Naive B cell (primary cell): Measurements from ENCODE around the gene DNAJC8. TPM values are rescaled to one million over a fixed set of nuclear protein-coding genes. Genes with fewer than 3 reads are reported as not detected.

Experiments used
- ATAC-seq, 2 donors: fragments of 150-1000 bp; cut with Tn5 transposase; 2 replicates each; pipeline ENCODE4 v1.10.0; 2021; ENCODE audit warnings: low read depth in 2 of 2, mild to moderate bottlenecking in 2 of 2, moderate library complexity in 2 of 2
- DNase-seq: peaks from one replicate; pipeline ENCODE4 v3.0.0; 2022
- H3K27ac Mint-ChIP-seq, 6 donors: one replicate each; pipeline ENCODE4 v1.8.0; 2020 to 2022; ENCODE audit warnings: mild to moderate bottlenecking in 6 of 6, mixed read lengths in 6 of 6, moderate library complexity in 5 of 6, inconsistent platforms in 2 of 6
- H3K27me3 Mint-ChIP-seq, 3 donors: one replicate each; pipeline ENCODE4 v1.8.0; 2021 to 2022; ENCODE audit warnings: mixed read lengths in 3 of 3, mild to moderate bottlenecking in 1 of 3
- H3K36me3 Mint-ChIP-seq, 2 donors: one replicate each; pipeline ENCODE4 v1.8.0; 2020 to 2022; ENCODE audit warnings: mixed read lengths in 2 of 2, inconsistent platforms in 1 of 2, mild to moderate bottlenecking in 1 of 2
- H3K4me1 Mint-ChIP-seq, 3 donors: one replicate each; pipeline ENCODE4 v1.8.0; 2020 to 2022; ENCODE audit warnings: mixed read lengths in 3 of 3, inconsistent platforms in 1 of 3, mild to moderate bottlenecking in 1 of 3, moderate library complexity in 1 of 3
- H3K4me3 Mint-ChIP-seq, 8 donors: one replicate each; pipeline ENCODE4 v1.8.0; 2020 to 2022; ENCODE audit warnings: mild to moderate bottlenecking in 8 of 8, mixed read lengths in 8 of 8, moderate library complexity in 8 of 8, inconsistent platforms in 2 of 8
- H3K9me3 Mint-ChIP-seq, 7 donors: one replicate each; pipeline ENCODE4 v1.8.0; 2020 to 2022; ENCODE audit warnings: mixed read lengths in 7 of 7, mild to moderate bottlenecking in 5 of 7, inconsistent platforms in 2 of 7, moderate library complexity in 1 of 7
- polyA plus RNA-seq, 6 donors: library from polyadenylated mRNA; unstranded; fragments of 300-500 nt; fragmentation: Illumina TruSeq; gene quantifications; one replicate each; pipeline ENCODE4 v1.2.3, GENCODE V29; 2021; ENCODE audit warnings: low read depth in 6 of 6

Gene DNAJC8, protein sequence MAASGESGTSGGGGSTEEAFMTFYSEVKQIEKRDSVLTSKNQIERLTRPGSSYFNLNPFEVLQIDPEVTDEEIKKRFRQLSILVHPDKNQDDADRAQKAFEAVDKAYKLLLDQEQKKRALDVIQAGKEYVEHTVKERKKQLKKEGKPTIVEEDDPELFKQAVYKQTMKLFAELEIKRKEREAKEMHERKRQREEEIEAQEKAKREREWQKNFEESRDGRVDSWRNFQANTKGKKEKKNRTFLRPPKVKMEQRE
- 100 to 1,000 TPM; 145 to 193 (median 151) TPM for polyA plus RNA-seq

DNA sequence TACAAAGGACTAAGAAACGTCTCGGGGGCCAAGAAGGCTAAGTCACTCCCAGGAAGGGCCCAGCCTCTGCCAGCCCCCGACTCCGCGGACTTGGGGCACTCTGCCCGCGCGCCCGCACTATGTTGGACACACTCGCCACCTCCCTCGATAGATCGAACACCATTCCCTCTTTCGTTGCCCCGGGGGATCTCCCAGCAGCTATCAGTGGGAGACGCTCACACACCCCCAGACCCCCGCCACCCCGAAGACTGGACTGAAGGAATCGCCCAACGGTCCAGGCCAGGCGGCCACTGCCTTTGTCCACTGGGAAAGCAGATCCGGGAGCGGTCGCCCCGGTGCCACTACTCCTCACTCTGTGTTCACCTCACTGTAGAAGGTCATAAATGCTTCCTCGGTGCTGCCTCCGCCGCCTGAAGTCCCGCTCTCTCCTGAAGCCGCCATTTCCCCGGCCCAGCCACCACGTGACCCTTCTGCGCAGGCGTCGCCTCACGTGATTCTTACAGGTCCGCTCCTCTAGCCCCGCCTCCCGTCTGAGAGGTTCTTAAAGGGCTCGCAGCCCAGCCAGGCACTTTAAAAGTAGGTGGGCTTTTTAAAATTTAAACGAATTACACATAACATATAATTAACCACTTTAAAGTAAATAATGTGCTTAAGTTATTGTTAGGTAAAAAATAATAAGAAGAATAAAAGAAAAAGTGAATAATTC lies at the start of gene DNAJC8:
TSS of gene DNAJC8 (minus strand) at position 472 of the 706 bp plus-strand sequence. CDS start at position 441, 31 bp downstream.
- Mint-ChIP-seq H3K4me1 (peaks cover 15 to 31% (median 18%) of the 10 kb centered on the region in 3 donors), H3K9me3 (no peaks in the 10 kb centered on the region), H3K4me3 (peak within 1 kb of the TSS; percentile 93 to 100 (median 100)), H3K27me3 (no peaks in the 10 kb centered on the region), H3K27ac (peak within 1 kb of the TSS; percentile 99 to 100 (median 100)), H3K36me3 (peaks cover 0 to 7% of the 10 kb centered on the region in 2 donors)
- DNase-seq (peak; percentile 89), ATAC-seq (peak; percentile 63 to 68)

DNA sequence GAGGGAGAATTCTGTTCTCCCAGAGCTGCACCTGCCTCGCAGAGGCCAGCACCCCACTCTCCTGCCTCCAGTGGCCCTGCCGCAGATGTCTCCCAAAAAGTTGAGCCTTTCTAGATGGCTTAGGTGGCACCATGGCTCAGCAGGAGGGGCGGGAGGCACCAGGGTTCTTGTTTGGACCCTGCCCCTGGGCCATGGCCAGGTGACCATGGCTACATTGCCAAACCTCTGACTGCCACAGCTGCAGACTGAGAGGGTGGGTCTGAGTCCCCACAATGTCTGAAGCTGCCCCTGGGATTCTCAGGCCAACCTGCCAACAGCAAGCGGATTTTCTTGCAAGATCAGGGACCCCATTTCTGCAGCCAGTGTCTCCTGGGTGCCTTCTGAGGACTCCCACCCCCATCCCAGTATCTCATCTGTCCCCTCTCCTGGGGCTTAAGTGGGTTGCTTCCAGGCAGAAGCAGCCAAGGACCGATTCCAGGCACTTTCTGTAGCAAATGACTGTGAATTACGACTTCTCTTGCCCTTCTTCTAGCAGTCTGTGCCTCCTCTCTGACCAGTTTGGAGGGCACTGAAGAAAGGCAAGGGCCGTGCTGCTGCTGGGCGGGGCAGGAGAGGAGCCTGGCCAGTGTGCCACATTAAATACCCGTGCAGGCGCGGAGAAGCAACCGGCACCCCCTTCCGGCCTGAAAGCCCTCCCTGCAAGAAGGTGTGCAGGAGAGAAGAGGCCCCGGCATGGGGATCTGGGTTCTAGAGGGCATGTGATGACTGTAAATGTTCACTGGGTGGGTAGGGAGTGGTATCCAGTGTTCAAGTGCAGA lies 49.0 kb upstream of the DNAJC8 start:
- no peak for ATAC-seq
- H3K4me3 Mint-ChIP-seq = no peak overlapping the region
- H3K27ac Mint-ChIP-seq = no peak overlapping the region
- H3K9me3 Mint-ChIP-seq = no peaks in the 10 kb centered on the region
- DNase-seq = no peak
- no peaks in the 10 kb centered on the region for H3K4me1 Mint-ChIP-seq
- peaks cover 14 to 22% of the 10 kb centered on the region in 2 donors for H3K36me3 Mint-ChIP-seq
- no peaks in the 10 kb centered on the region for H3K27me3 Mint-ChIP-seq

DNA sequence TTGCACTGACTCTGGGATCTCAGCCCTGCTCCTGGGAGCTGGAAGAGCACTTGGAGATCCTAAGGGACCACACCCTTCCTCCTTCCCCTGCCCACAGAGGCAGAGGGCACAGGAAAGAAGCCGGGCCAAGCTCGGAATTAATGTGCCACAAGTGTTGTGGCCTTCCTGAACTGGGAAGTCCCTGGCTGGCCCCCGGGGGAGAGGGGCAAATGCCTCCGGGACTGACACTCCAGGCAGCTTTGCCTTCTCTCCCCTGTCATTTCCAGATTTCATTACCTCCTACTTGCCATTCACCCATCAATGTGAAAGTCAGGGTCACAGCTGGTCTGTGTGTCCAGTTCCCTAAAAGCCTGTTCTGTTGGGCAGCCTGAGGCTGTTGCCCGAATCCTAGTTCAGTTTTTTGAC lies 48.1 kb upstream of the DNAJC8 start:
- DNase-seq (no peak), ATAC-seq (no peak)
- Mint-ChIP-seq H3K36me3 (peaks cover 14 to 22% of the 10 kb centered on the region in 2 donors), H3K27ac (no peak overlapping the region), H3K9me3 (no peaks in the 10 kb centered on the region), H3K27me3 (no peaks in the 10 kb centered on the region), H3K4me1 (no peaks in the 10 kb centered on the region), H3K4me3 (no peak overlapping the region)

DNA sequence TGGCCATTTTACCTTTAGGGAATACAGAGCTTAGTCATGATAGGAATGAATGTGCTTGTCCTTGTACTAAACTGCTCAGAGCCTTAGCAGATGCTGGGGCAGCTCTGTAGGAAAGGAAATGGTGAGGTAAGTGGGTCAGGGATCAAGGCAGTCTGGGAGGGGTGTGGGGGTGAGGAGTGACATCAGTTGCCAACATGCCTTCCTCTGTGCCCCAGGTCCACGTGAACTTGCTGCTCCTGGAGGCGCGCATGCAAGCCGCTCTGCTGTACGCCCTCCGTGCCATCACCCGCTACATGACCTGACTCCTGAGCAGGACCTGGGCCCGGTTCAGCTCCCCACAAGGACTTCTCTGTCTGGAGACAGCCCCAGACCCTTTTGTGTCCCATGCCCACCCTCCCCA lies 47.7 kb upstream of the DNAJC8 start:
- no peaks in the 10 kb centered on the region for H3K4me1 Mint-ChIP-seq
- H3K9me3 Mint-ChIP-seq = no peaks in the 10 kb centered on the region
- H3K27me3 Mint-ChIP-seq = no peaks in the 10 kb centered on the region
- DNase-seq = no peak
- peak overlapping the region in 1 of 6 donors; percentile 37 for H3K27ac Mint-ChIP-seq
- peaks cover 14 to 22% of the 10 kb centered on the region in 2 donors for H3K36me3 Mint-ChIP-seq
- H3K4me3 Mint-ChIP-seq = no peak overlapping the region
- ATAC-seq = no peak

GRCh38 chr1:28279721-28280120 lies 46.9 kb upstream of the DNAJC8 start:
- peak overlapping the region in 2 of 6 donors; percentile 19 to 64 for H3K27ac Mint-ChIP-seq
- no peaks in the 10 kb centered on the region for H3K4me1 Mint-ChIP-seq
- peaks cover 19 to 22% of the 10 kb centered on the region in 2 donors for H3K36me3 Mint-ChIP-seq
- no peak overlapping the region for H3K4me3 Mint-ChIP-seq
- H3K9me3 Mint-ChIP-seq = no peaks in the 10 kb centered on the region
- DNase-seq (no peak), ATAC-seq (no peak)
- H3K27me3 Mint-ChIP-seq = no peaks in the 10 kb centered on the region

DNA sequence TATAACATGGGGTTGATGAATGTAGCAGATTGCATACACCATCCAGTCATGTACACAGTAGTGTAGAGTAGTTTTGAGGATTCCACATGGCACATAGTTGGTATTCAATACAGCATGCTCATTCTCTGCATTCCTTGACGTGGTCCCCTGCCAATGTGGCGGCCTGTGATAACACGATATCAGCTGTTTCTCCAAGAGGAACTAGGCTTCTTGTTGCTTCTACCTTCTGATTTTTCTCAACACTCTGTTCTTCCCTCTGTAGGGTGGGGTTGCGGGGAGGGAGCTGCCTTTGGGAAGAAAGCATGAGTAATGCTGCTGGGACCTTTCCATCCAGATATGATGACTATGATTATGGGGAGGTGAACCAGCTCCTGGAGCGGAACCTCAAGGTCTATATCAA lies 45.9 kb upstream of the DNAJC8 start:
- Mint-ChIP-seq H3K27ac (no peak overlapping the region), H3K27me3 (no peaks in the 10 kb centered on the region), H3K9me3 (no peaks in the 10 kb centered on the region), H3K36me3 (peaks cover 19 to 22% of the 10 kb centered on the region in 2 donors), H3K4me1 (no peaks in the 10 kb centered on the region), H3K4me3 (no peak overlapping the region)
- ATAC-seq (no peak), DNase-seq (no peak)

DNA sequence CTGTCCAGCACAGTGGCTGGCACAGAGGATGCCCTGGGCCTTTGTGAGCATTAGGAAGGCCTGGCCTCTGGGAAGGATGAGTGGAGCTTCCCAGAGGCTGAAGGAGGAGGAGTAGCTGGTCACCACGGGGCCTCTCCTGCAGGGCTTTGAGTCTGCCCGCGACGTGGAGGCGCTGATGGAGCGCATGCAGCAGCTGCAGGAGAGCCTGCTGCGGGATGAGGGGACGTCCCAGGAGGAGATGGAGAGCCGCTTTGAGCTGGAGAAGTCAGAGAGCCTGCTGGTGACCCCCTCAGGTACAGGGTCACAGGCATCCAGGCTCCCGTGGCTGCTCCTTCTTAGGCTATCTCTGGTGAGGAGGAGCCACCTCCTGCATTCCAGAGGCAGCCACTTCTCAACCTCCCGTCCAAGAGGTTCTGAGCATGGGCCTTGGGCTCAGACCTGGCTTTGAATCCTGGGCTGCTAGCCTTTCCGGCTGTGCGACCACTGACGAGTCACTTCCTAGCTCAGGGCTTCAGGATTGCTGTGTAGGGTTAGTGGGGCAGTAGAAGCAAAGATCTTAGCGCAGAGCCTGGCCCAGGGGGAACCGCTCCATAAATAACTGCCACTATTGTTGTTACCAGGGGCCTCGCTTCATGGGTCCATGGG lies 40.5 kb upstream of the DNAJC8 start:
- Mint-ChIP-seq H3K27ac (no peak overlapping the region), H3K27me3 (no peaks in the 10 kb centered on the region), H3K36me3 (peaks cover 10 to 19% of the 10 kb centered on the region in 2 donors)

DNA sequence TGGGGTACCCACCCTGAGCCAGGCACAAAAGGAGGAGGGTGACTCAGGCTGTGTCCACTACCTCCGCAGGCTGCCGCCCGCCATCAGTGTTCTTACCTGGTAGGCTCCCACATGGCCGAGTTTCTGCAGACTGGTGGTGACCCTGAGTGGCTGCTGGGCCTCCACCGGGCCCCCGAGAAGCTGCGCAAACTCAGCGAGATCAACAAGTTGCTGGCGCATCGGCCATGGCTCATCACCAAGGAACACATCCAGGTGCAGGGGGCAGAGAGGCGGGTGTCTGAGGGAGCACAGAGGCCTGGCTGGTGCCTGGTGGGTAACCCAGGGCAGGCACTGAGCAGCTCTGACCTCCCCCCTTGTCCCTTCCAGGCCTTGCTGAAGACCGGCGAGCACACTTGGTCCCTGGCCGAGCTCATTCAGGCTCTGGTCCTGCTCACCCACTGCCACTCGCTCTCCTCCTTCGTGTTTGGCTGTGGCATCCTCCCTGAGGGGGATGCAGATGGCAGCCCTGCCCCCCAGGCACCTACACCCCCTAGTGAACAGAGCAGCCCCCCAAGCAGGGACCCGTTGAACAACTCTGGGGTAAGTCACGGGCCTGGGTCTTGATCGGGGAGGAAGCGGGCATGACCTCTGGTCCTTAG lies 39.5 kb upstream of the DNAJC8 start:
- H3K27ac Mint-ChIP-seq = no peak overlapping the region
- DNase-seq = no peak
- no peaks in the 10 kb centered on the region for H3K27me3 Mint-ChIP-seq
- no peaks in the 10 kb centered on the region for H3K9me3 Mint-ChIP-seq
- peaks cover 0 to 10% of the 10 kb centered on the region in 2 donors for H3K36me3 Mint-ChIP-seq
- no peak for ATAC-seq
- no peak overlapping the region for H3K4me3 Mint-ChIP-seq
- H3K4me1 Mint-ChIP-seq = peaks cover 0 to 5% (median 0%) of the 10 kb centered on the region in 3 donors

More for the DNA sequence above, 40.5 kb upstream of the DNAJC8 start:
- H3K4me3 Mint-ChIP-seq = no peak overlapping the region
- ATAC-seq (no peak), DNase-seq (no peak)
- H3K9me3 Mint-ChIP-seq = no peaks in the 10 kb centered on the region
- H3K4me1 Mint-ChIP-seq = no peaks in the 10 kb centered on the region

- Mint-ChIP-seq H3K27me3 (no peaks in the 10 kb centered on the region), H3K4me3 (no peak overlapping the region), H3K36me3 (peaks cover 0 to 5% of the 10 kb centered on the region in 2 donors), H3K9me3 (no peaks in the 10 kb centered on the region), H3K4me1 (peaks cover 0 to 8% (median 0%) of the 10 kb centered on the region in 3 donors), H3K27ac (no peak overlapping the region)
- DNase-seq (no peak), ATAC-seq (no peak)
Measured at GRCh38 chr1:28269529-28269928, 36.7 kb upstream of the DNAJC8 start.

GRCh38 chr1:28267633-28268032 lies 34.8 kb upstream of the DNAJC8 start:
- Mint-ChIP-seq H3K27ac (peak overlapping the region in 1 of 6 donors; percentile 48), H3K4me3 (no peak overlapping the region)

DNA sequence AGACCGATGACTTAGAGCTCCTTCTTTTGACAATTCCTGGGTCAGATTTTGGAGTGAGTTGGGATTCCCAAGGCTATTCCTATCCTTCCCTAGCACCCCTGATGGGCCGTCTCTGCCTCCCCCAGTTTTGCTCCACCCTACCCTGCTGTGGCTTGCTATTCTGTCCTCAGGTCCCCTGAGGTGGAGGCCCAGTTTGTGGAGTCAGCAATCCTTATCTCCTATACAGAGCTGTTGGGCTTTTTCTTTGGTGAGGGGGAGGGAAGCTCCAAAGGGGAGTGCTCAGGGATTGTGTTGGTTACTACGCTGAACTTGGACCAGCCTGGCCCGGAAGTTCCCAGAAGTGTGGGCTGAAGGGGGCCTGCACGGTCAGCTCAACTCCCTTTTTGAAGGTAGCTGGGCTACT lies 34.1 kb upstream of the DNAJC8 start:
- no peak overlapping the region for H3K4me3 Mint-ChIP-seq
- H3K9me3 Mint-ChIP-seq = no peaks in the 10 kb centered on the region
- no peak for ATAC-seq
- no peaks in the 10 kb centered on the region for H3K27me3 Mint-ChIP-seq
- DNase-seq = no peak
- H3K4me1 Mint-ChIP-seq = peaks cover 4 to 8% (median 5%) of the 10 kb centered on the region in 3 donors
- peaks cover 0 to 5% of the 10 kb centered on the region in 2 donors for H3K36me3 Mint-ChIP-seq
- no peak overlapping the region for H3K27ac Mint-ChIP-seq

More at GRCh38 chr1:28267633-28268032, 34.8 kb upstream of the DNAJC8 start:
- no peaks in the 10 kb centered on the region for H3K27me3 Mint-ChIP-seq
- H3K9me3 Mint-ChIP-seq = no peaks in the 10 kb centered on the region
- peaks cover 0 to 5% of the 10 kb centered on the region in 2 donors for H3K36me3 Mint-ChIP-seq
- peaks cover 4 to 8% (median 5%) of the 10 kb centered on the region in 3 donors for H3K4me1 Mint-ChIP-seq
- ATAC-seq = no peak
- DNase-seq = no peak

DNA sequence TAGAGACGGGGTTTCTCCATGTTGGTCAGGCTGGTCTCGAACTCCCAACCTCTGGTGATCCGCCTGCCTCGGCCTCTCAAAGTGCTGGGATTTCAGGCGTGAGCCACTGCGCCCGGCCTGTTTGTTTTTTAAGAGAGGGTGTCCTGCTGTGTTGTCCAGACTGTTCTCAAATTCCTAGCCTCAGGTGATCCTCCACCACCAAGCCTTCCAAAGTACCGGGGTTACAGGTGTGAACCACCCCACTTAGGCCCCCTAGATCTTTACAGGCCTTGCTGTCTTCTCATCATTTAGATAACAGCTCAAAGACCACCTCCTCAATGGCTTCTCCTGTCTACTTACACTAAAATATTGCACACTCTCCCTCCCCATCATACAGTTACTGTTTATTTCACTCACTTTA lies 32.7 kb upstream of the DNAJC8 start:
- no peak overlapping the region for H3K4me3 Mint-ChIP-seq
- H3K9me3 Mint-ChIP-seq = no peaks in the 10 kb centered on the region
- H3K4me1 Mint-ChIP-seq = peaks cover 13 to 18% (median 18%) of the 10 kb centered on the region in 3 donors
- ATAC-seq = no peak
- peak overlapping the region in 1 of 6 donors; percentile 69 for H3K27ac Mint-ChIP-seq
- no peak for DNase-seq
- peaks cover 0 to 5% of the 10 kb centered on the region in 2 donors for H3K36me3 Mint-ChIP-seq
- no peaks in the 10 kb centered on the region for H3K27me3 Mint-ChIP-seq
